Activated CD4-positive, alpha-beta T cell treated with anti-CD3 and anti-CD28 coated beads, Interleukin-2, amount 50 U/mL, for 24 hours (primary cell): Measurements from ENCODE around the gene SH3BP5L.
A peak's percentile ranks its signal among the peaks of the same experiment; 100 is the strongest.
"Not testable (repeated sequence)": the region's sequence is repeated elsewhere in the genome, so short reads cannot be mapped to it uniquely, and the experiment has no call there.

ENCODE experiments used
- DNase-seq, 2 donors: peaks; one replicate each; pipeline ENCODE4 v3.0.0-alpha.2; 2020; ENCODE audit warnings: low read depth in 1 of 2, low spot score in 1 of 2

Gene SH3BP5L

GRCh38 chr1:248810727-248811513 lies 14.8 kb downstream of the SH3BP5L start:
- DNase-seq, result no peak

GRCh38 chr1:248810000-248810726 lies 15.6 kb downstream of the SH3BP5L start:
- no peak for DNase-seq

GRCh38 chr1:248808876-248809275 lies 16.8 kb downstream of the SH3BP5L start:
- no peak for DNase-seq

GRCh38 chr1:248807067-248807737 lies 18.5 kb downstream of the SH3BP5L start:
- peak; percentile 12 to 30 for DNase-seq

- no peak for DNase-seq
These were observed 19.8 kb downstream of the SH3BP5L start for GRCh38 chr1:248805876-248806275.

GRCh38 chr1:248804771-248805681 lies 20.7 kb downstream of the SH3BP5L start:
- DNase-seq, result no peak

GRCh38 chr1:248803501-248803900 lies 22.2 kb downstream of the SH3BP5L start:
- not testable (repeated sequence) for DNase-seq

- no peak for DNase-seq
These were observed 23.3 kb downstream of the SH3BP5L start for GRCh38 chr1:248802454-248802853.

- no peak for DNase-seq
These were observed 25.3 kb downstream of the SH3BP5L start for GRCh38 chr1:248800459-248800858.

- no peak for DNase-seq
These were observed 26.9 kb downstream of the SH3BP5L start for GRCh38 chr1:248798791-248799190.

- DNase-seq, result not testable (repeated sequence)
These were observed 31.1 kb downstream of the SH3BP5L start for GRCh38 chr1:248794663-248795062.

- no peak for DNase-seq
These were observed 32.1 kb downstream of the SH3BP5L start for GRCh38 chr1:248793592-248793991.

- no peak for DNase-seq
These were observed 33.4 kb downstream of the SH3BP5L start for GRCh38 chr1:248792342-248792741.

- no peak for DNase-seq
These were observed 34.7 kb downstream of the SH3BP5L start for GRCh38 chr1:248791010-248791409.

- no peak for DNase-seq
These were observed 35.3 kb downstream of the SH3BP5L start for GRCh38 chr1:248790456-248790855.

GRCh38 chr1:248789337-248789736 lies 36.4 kb downstream of the SH3BP5L start:
- not testable (repeated sequence) for DNase-seq

GRCh38 chr1:248788327-248788726 lies 37.4 kb downstream of the SH3BP5L start:
- no peak for DNase-seq

- no peak for DNase-seq
These were observed 38.3 kb downstream of the SH3BP5L start for GRCh38 chr1:248787430-248787829.

GRCh38 chr1:248786156-248786555 lies 39.6 kb downstream of the SH3BP5L start:
- no peak for DNase-seq

- DNase-seq, result no peak
These were observed 42.3 kb downstream of the SH3BP5L start for GRCh38 chr1:248783367-248783766.
